Mucosa of stomach (tissue), 1 donor: ENCODE results near the gene AKAP6.

ENCODE experiments used
- H3K27me3 ChIP-seq: one replicate; pipeline ENCODE4 v1.7.0; 2013; ENCODE audit warnings: mild to moderate bottlenecking, low read length; ENCODE audit not compliant: control insufficient read depth, insufficient read depth
- H3K36me3 ChIP-seq: one replicate; pipeline ENCODE4 v1.7.0; 2013; ENCODE audit warnings: low read length; ENCODE audit not compliant: control insufficient read depth, insufficient read depth
- H3K4me1 ChIP-seq: one replicate; pipeline ENCODE4 v1.7.0; 2013; ENCODE audit warnings: mild to moderate bottlenecking, low read length; ENCODE audit not compliant: control insufficient read depth, insufficient read depth
- H3K4me3 ChIP-seq: one replicate; pipeline ENCODE4 v1.7.0; 2013; ENCODE audit warnings: low read length
- H3K9ac ChIP-seq: one replicate; pipeline ENCODE4 v1.7.0; 2013; ENCODE audit warnings: mild to moderate bottlenecking, low read length, moderate library complexity
- H3K9me3 ChIP-seq: one replicate; pipeline ENCODE4 v1.7.0; 2013; ENCODE audit warnings: mild to moderate bottlenecking, low read length, moderate library complexity; ENCODE audit not compliant: control insufficient read depth
- donor health status: Pancreatic carcinoma.

Gene AKAP6

DNA sequence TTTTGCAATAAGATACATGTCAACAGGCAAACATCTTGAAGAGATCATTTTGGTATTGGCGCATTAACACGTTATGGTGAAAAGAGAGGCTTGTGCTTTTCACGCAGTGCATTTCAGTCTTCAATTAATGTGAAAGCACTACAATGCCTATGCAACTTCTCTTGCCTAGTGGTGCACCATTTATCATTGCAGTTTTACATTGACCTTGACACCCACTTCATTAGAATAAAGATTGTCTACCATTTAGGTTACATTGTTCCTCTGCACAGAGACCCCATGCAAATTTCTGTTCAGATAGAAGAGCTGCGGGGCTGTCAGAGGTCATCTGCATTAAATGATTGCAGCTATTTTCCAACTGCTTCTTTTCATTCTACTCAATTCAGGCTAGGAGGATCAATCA, 397.4 kb downstream of the AKAP6 start:
- H3K4me1 ChIP-seq = no peaks in the 10 kb centered on the region
- H3K4me3 ChIP-seq = no peak overlapping the region

DNA sequence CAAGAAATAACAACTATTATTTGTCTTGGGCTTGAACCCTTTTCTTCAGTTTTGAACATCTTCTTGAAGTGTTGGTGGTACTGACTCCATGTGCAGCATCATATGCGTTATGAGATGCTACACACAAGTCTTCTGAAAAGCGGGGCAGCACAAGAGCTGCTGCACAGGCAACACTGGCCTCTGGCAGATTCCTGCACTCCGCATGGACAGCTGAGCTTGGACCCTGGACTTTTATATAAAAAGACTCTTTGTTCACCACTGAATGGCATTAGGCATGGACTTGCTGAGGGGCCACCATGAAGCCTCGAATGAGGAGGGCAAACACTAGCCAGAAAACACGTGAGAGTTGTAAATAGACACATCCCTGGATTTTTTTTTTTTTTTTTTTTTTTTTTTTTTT, 398.7 kb downstream of the AKAP6 start:
- no peak overlapping the region for H3K4me3 ChIP-seq
- H3K36me3 ChIP-seq = no peaks in the 10 kb centered on the region
- H3K27me3 ChIP-seq = no peaks in the 10 kb centered on the region
- H3K4me1 ChIP-seq = no peaks in the 10 kb centered on the region
- no peaks in the 10 kb centered on the region for H3K9me3 ChIP-seq
- no peak overlapping the region for H3K9ac ChIP-seq

More for the DNA sequence above, 397.4 kb downstream of the AKAP6 start:
- no peak overlapping the region for H3K9ac ChIP-seq
- H3K27me3 ChIP-seq = no peaks in the 10 kb centered on the region
- H3K9me3 ChIP-seq = no peaks in the 10 kb centered on the region
- H3K36me3 ChIP-seq = no peaks in the 10 kb centered on the region

DNA sequence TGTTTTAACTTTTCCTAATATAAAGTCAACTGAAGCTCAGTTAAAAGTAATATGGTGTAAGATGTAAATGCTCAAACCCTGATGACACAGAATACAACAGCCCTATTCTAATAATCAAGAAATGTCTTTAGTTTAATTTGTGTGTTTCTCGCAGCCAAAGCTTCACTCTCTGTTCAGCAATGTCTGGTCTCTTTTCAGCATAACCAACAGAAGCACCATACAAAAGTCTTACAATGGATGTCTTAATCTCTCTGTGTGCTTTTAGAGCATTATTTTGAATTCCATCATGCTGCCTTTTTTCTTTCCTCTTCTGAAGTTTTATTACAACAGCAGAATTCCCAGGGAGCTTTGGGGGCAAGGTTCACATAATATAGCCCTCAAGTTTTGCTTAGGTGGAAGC, 399.4 kb downstream of the AKAP6 start:
- Histone ChIP-seq H3K4me1 (no peaks in the 10 kb centered on the region), H3K4me3 (no peak overlapping the region), H3K27me3 (no peaks in the 10 kb centered on the region), H3K9me3 (no peaks in the 10 kb centered on the region), H3K36me3 (no peaks in the 10 kb centered on the region), H3K9ac (no peak overlapping the region)

DNA sequence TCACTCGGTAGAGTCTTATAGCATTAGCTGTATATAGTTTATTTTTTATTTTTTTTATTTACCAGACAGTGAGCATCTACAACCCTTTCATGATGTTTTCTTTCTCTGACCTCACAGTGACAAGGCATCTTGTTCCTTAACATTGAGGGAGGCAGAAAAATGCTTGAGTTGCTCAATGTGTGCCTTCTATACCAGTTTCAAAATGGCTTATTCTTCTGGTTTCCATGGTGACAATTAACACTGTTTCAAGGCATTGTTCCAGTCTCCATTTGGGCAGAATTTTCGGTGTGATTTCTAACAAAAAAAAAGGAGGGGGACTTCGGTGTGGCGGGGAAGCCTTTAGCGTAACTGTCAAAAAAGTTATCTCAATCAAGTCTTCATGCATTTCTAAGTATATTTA, 399.9 kb downstream of the AKAP6 start:
- Histone ChIP-seq H3K4me3 (no peak overlapping the region), H3K4me1 (no peaks in the 10 kb centered on the region), H3K9ac (no peak overlapping the region), H3K9me3 (no peaks in the 10 kb centered on the region), H3K36me3 (no peaks in the 10 kb centered on the region), H3K27me3 (no peaks in the 10 kb centered on the region)

DNA sequence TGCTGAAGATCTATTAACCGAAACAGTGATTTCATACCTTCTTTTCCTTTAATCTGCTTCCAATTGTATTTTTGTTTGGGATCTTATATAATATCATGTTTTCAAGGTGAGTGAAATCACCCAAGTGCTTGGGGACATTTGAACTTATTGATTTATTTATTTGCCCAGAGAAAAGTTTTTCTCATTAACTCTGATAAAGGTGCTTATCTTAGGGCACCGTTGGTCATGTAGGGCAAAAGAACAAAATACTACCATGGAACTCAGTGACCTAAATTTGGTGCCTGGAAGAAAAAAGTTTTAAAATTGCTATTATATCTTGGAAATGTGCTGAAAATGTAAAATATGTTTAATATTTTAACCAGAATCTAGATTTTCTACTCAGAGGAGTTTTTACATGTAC, 402.2 kb downstream of the AKAP6 start:
- Histone ChIP-seq H3K9me3 (no peaks in the 10 kb centered on the region), H3K9ac (no peak overlapping the region), H3K36me3 (no peaks in the 10 kb centered on the region), H3K4me1 (no peaks in the 10 kb centered on the region), H3K27me3 (no peaks in the 10 kb centered on the region), H3K4me3 (no peak overlapping the region)

DNA sequence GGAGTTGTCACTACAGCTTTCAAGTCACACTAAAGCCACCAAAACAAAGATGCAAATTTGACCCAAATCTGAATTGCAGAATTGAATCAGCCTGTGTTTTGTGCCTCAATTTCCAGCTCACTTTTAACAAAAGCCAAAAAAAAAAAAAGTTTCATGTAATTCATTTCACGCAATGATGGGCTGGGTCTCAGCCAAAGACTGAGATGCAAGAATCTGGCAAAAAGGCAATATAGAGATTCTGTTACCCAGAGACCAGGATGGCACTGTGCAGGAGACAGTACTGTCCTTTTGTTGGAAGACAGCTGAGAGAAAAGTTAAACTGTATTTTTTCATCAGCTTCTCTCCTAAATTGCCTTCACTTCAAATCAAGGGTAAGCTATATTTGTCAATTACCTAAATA, 403.9 kb downstream of the AKAP6 start:
- Histone ChIP-seq H3K4me3 (no peak overlapping the region), H3K36me3 (no peaks in the 10 kb centered on the region), H3K27me3 (no peaks in the 10 kb centered on the region), H3K4me1 (no peaks in the 10 kb centered on the region), H3K9me3 (no peaks in the 10 kb centered on the region), H3K9ac (no peak overlapping the region)

DNA sequence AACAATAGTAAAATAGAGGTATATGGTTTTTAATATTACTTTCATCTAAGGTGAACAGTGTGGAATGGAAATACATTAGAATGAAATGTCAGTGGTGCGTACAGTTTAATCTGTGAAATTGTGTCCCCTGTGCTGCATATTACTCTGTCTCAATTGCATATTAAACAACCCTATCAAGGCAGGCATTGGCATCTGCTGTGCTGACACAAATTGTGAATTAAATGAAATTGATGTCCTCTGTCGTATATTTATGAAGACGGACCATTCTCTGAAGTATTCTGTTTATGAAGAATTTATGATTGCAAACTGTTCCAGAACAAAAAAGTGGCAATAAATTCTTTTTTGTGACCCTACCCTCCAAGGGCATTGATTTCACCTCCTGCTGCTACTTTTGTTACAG, 405.2 kb downstream of the AKAP6 start:
- Histone ChIP-seq H3K27me3 (no peaks in the 10 kb centered on the region), H3K9ac (no peak overlapping the region), H3K9me3 (no peaks in the 10 kb centered on the region), H3K36me3 (no peaks in the 10 kb centered on the region), H3K4me1 (no peaks in the 10 kb centered on the region), H3K4me3 (no peak overlapping the region)

DNA sequence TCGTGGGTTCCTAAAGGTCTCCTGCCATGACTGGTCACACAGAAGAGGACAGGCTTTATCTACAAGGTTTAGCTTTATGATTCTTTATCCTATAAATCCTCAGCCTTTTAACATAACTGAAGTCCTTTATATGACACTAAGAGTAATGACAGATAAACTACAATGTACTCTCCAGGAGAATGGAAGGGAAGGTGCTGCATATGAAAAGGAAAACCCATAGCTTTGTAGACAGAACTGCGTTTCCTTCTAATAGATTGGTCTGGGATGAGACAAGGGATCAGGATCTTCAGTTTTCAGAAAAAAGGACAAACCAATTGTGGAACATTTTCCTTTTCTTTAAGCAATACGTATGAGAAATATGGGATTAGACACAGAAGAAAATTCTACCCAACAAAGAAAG, 408.5 kb downstream of the AKAP6 start:
- no peak overlapping the region for H3K4me3 ChIP-seq
- H3K9ac ChIP-seq = no peak overlapping the region
- H3K4me1 ChIP-seq = no peaks in the 10 kb centered on the region
- no peaks in the 10 kb centered on the region for H3K9me3 ChIP-seq
- no peaks in the 10 kb centered on the region for H3K27me3 ChIP-seq
- no peaks in the 10 kb centered on the region for H3K36me3 ChIP-seq

DNA sequence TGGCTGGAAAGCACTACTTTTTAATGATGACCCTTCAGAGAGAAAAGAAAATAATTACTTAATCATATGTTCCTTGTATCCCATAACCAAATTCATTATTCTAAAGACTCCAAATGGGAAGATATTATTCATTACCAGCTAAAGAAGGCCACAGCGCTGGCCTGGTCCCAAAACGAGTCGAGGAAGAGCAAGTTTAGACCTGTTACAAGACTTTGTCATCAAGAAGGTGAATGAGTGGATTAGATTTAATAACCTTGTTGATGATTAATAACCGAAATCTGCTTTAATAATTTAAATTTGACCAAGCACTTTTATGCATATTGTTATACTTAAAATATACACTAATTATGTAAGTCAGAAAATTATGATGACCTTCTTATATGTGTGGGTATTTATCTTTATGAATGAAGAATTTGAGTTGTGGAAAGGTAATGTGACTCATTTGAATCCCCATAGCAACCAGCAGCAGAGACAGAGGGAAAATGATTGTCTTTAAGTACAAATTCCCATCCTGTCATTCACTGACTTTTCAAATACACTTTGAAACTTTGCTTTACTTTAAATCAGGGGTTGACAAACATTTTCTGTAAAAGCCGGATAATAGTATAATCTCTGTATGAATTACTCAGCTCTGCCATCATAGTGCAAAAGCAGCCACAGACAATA, 409.2 kb downstream of the AKAP6 start:
- H3K36me3 ChIP-seq = no peaks in the 10 kb centered on the region
- H3K4me3 ChIP-seq = no peak overlapping the region
- no peak overlapping the region for H3K9ac ChIP-seq
- H3K4me1 ChIP-seq = no peaks in the 10 kb centered on the region
- H3K9me3 ChIP-seq = no peaks in the 10 kb centered on the region
- no peaks in the 10 kb centered on the region for H3K27me3 ChIP-seq

DNA sequence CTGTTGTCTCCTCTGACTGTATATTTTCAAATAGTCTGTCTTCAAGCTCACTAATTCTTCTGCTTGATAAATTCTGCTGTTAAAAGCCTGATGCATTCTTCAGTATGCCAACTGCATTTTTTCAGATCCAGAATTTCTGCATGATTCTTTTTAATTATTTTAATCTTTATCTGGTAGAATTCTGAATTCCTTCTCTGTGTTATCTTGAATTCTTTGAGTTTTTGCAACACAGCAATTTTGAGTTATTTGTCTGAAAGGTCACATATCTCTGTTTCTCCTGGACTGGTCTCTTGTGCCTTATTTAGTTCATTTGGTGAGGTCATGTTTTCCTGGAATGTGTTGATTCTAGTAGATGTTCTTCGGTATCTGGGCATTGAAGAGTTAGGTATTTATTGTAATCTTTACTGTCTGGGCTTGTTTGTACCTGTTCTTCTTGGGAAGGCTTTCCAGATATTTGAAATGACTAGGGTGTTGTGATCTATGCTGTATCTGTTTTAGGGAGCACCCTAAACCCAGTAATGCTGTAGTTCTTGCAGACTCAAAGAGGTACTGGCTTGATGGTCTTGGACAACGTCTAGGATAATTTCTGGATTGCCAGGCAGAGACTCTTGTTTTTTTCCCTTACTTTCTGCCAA, 415.8 kb downstream of the AKAP6 start:
- no peaks in the 10 kb centered on the region for H3K36me3 ChIP-seq
- H3K9ac ChIP-seq = no peak overlapping the region
- H3K4me1 ChIP-seq = no peaks in the 10 kb centered on the region
- H3K9me3 ChIP-seq = no peaks in the 10 kb centered on the region
- H3K4me3 ChIP-seq = no peak overlapping the region
- H3K27me3 ChIP-seq = no peaks in the 10 kb centered on the region

DNA sequence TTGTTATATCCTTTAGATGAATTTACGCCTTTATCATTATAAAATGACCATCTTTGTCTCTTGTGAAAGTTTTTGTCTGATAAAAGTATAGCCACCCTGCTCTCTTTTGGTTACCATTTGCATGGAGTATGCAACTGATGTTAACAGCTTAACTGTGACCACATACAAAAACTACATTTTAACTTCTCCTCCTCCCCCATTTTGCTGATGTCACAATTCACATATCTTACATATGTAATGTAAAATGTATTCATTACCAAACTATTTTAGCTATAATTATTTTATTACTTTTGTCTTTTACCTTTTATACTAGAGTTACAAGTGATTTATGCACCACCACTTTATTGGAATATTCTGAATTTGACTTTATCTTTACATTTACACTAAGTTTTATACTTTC, 425.1 kb downstream of the AKAP6 start:
- no peaks in the 10 kb centered on the region for H3K9me3 ChIP-seq
- H3K4me1 ChIP-seq = no peaks in the 10 kb centered on the region
- no peak overlapping the region for H3K9ac ChIP-seq
- no peaks in the 10 kb centered on the region for H3K36me3 ChIP-seq
- no peaks in the 10 kb centered on the region for H3K27me3 ChIP-seq
- no peak overlapping the region for H3K4me3 ChIP-seq

DNA sequence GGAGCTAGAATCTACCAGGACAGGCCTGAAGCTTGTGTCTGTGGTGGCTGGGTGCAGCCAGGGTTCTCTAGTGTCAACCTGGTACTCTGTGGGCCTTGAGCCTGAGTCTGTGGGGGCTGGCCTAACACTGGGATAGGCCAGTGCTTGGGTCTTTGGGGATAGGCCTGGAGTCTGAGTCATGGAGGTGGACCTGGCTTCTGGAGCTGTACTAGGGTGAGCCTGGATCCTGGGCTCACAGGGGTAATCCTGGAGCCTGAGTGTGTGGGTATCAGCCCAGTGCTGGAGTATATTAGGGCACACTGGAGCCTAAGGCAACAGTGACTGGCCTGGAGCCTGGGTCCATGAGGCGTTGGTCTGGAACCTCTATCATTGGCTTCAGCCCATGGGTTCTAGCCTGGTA, 427.1 kb downstream of the AKAP6 start:
- H3K9me3 ChIP-seq = no peaks in the 10 kb centered on the region
- no peak overlapping the region for H3K4me3 ChIP-seq
- no peak overlapping the region for H3K9ac ChIP-seq
- no peaks in the 10 kb centered on the region for H3K27me3 ChIP-seq
- no peaks in the 10 kb centered on the region for H3K4me1 ChIP-seq
- no peaks in the 10 kb centered on the region for H3K36me3 ChIP-seq

DNA sequence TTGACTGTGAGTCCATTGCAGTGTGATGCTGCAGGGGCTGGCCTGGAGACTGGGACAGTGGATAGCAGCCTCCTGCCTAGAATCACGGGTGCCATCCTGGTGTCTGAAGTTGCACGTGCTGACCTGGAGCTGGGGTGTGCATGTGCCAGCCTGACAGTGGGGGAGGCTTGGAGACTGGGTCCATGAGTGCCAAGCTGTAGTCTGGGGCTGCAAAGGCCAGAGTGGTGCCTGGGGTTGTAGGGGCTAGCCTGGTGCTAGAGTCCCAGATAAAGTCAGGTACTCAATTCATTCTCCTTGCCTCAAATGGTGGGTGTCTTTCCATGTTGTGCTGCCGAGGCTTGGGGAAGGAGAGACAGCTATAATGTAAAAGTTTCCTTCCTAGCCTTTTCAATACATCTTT, 427.7 kb downstream of the AKAP6 start:
- Histone ChIP-seq H3K36me3 (no peaks in the 10 kb centered on the region), H3K27me3 (no peaks in the 10 kb centered on the region), H3K4me1 (no peaks in the 10 kb centered on the region), H3K4me3 (no peak overlapping the region), H3K9ac (no peak overlapping the region), H3K9me3 (no peaks in the 10 kb centered on the region)
